Activated CD8-positive, alpha-beta memory T cell treated with anti-CD3 and anti-CD28 coated beads for 24 hours (primary cell): Measurements from ENCODE around the gene EFHC2.
"Not testable (repeated sequence)": the region's sequence is repeated elsewhere in the genome, so short reads cannot be mapped to it uniquely, and the experiment has no call there.

Experiments used
- DNase-seq: peaks from one replicate; pipeline ENCODE4 v3.0.0-alpha.2; 2020

EFHC2 gene

GRCh38 chrX:44225667-44226066 lies 117.8 kb downstream of the EFHC2 start:
- DNase-seq = no peak

DNA sequence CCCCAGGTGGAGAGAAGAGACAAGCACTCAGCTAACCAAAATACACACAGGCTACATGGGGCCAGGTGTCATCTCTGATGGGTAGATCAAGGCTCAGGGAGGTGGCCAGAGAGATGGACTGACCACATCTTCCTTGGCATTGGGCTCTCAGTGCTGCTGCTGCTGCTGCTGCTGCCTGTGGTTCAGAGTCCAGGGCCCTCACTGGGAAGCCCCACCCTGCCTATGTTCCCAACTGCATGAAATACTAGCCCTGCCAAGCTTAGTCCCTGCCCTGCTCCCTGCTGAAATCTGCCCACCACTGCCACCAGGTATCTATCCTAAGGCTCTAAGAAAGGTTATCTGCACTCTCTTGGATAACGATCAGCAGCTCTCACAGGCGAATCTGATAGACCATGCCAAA lies 118.7 kb downstream of the EFHC2 start:
- no peak for DNase-seq

DNA sequence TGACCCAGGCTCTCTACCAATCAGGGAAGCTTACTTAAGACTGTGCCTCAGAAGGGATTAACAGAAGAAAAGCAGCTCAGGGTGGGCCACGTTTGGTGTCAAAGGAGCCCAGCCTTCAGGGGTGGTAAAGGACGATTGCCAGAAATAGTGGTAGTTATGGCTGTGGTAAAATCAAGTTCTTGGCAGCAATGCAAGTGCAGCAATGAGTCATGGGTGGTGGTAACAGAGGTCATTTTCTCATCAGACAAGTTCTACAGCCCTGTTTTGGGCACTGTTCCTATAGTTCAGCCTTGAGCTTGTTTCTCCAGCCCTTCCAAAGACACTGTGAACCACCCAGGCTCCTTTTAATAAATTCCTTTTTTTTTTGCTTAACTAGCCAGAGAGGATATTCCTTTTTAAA lies 120.3 kb downstream of the EFHC2 start:
- no peak for DNase-seq

DNA sequence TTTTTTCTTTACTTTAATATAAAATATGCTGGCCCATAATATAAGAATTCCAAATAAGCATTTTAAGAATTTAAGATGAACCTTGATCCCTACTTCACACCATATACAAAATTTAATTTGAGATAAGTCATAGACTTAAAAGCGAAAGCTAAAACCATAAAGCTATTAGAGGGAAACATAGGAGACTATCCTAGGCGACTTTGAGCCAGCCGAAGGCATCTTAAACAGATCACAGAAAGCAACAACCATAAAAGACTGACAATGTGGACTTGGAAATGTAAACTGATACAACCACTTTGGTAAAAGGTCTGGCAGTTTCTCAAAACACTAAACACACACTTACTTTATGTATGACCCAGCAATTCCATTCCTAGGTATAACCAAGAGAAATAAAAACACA lies 125.0 kb downstream of the EFHC2 start:
- DNase-seq = no peak

- no peak for DNase-seq
Observed at GRCh38 chrX:44216171-44216570, 127.3 kb downstream of the EFHC2 start.

DNA sequence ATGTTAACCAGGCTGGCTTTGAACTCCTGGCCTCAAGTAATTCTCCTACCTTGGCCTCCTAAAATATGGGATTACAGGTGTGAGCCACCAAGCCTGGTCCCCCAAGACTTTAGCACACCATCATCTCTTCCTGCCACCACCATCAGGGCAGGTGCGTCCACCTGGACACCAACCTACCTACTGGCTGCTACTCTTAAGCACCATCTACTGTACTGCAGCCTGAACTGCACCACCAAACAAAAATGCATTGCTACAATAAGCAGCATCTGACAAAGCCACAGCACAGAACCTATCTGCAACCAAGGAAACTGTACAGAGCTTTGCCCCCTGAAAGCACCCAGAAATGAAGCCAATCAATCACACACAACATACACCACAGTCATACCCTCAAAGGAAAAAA lies 139.7 kb downstream of the EFHC2 start:
- DNase-seq = no peak

DNA sequence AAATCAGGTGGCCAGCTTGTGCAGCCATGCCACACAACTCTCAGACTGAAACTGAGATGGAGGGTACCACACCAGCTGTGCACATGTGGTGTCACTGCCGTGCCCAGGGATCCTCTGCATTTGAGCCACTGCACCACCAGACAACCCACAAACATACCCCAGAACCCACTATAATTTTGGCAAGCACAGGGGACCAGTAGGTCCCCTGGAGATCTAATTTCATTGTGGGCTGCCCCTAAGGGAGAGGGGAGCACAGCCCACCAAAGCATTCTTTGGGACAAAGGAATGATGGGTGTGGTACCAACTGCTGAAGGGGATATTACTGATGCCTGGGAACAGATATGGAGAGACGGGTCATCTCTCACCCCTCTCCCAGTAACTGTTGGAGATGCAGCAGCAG lies 140.9 kb downstream of the EFHC2 start:
- no peak for DNase-seq

DNA sequence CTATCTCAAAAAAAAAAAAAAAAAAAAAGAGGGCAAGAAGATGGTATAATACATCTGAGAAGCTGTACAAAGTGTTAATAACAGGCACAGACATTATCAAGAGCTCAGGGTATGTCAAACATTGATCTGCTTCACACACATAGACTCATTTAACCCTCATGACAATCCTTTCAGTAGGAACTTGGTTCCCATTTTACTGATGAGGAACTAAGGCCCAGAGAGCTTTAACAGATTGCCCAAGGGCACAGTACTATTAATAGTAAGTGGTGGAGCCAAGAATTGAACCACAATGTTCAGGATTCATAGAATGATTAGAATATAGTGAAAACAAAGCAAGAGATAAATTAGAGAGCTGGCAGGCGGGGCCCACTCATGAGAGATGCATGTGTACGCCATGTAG lies 154.4 kb downstream of the EFHC2 start:
- no peak for DNase-seq

DNA sequence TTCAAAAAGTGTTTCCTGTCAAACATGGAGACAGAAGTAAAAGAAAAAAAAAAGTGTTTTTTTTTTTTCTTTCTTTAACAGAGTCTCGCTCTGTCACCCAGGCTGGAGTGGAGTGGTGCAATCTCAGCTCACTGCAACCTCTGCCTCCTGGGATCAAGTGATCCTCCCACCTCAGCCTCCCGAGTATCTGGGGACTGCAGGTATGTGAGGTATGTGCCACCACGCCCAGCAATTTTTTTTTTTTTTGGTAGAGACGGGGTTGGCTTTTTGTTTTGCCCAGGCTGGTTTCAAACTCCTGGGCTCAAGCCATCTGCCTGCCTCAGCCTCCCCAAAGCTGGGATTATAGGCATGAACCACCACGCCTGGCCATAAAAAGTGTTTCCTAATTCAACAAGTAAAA lies 155.6 kb downstream of the EFHC2 start:
- not testable (repeated sequence) for DNase-seq

- DNase-seq = no peak
Observed at GRCh38 chrX:44183329-44183728, 160.1 kb downstream of the EFHC2 start.

- no peak for DNase-seq
Observed at GRCh38 chrX:44178274-44179053, 165.0 kb downstream of the EFHC2 start.

GRCh38 chrX:44175455-44175854 lies 168.0 kb downstream of the EFHC2 start:
- no peak for DNase-seq

GRCh38 chrX:44174061-44174460 lies 169.4 kb downstream of the EFHC2 start:
- DNase-seq = no peak

- DNase-seq = no peak
Observed at GRCh38 chrX:44173219-44173618, 170.3 kb downstream of the EFHC2 start.

GRCh38 chrX:44167116-44167515 lies 176.4 kb downstream of the EFHC2 start:
- DNase-seq = no peak

GRCh38 chrX:44162964-44163475 lies 180.5 kb downstream of the EFHC2 start:
- DNase-seq = no peak

DNA sequence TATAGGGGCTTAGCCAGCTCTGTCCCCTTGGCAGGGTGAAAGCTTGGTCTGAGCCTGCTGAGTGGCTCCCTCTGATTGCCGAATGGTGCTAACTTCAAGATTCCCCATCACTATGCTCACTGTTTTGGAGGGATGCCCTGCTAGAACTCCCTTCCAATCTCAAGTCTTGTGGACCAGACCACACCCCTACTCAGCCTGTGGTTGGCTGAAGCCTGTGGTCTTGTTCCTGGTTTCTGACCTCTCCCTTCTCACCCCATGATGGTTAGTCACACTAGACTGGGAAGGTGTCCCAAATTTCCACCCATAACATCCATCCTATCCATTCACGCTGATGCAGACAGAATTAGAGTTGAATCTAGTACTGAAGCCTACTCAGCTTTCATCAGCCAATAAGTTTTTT lies 185.6 kb downstream of the EFHC2 start:
- no peak for DNase-seq

DNA sequence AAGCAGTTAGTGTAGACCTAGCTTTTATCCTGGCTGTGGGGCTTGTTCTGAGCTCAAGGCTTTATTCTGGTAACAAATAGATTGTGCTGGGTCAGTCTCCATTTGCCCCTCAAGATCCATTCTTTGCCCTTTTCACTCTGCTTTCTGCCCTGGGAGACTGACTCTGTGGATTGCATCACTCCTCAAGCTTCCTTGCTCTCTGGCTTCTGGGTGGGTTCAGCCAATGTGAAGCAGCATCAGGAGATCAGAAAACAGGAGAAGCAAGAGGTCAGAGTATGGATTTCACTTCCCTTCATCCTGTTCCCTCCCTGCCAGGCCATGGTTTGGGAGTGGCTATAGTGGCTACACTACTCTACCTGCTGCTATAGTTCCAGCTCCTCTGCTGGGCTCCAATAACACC lies 186.2 kb downstream of the EFHC2 start:
- DNase-seq = no peak

DNA sequence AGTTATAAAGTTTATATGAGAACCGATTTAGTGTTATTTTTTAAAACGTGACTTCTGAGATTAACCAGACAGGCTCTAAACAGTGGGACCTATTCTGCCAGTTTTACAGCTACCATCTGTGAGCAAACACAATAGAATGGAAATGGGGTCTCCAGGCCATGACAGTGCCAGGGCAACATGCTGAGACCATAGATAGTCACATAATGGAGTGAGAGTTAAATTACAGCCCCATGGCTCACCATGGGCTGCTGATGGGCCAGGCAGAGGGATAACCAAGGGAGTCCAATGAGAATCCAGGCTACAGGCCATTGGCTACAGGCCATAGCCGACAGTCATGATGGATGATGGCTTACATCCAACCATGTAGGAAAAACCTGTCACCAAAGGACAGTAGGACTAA lies 186.7 kb downstream of the EFHC2 start:
- DNase-seq = no peak

GRCh38 chrX:44155126-44155525 lies 188.3 kb downstream of the EFHC2 start:
- no peak for DNase-seq

- no peak for DNase-seq
Observed at GRCh38 chrX:44152852-44153251, 190.6 kb downstream of the EFHC2 start.

GRCh38 chrX:44147130-44147529 lies 196.3 kb downstream of the EFHC2 start:
- DNase-seq = no peak

DNA sequence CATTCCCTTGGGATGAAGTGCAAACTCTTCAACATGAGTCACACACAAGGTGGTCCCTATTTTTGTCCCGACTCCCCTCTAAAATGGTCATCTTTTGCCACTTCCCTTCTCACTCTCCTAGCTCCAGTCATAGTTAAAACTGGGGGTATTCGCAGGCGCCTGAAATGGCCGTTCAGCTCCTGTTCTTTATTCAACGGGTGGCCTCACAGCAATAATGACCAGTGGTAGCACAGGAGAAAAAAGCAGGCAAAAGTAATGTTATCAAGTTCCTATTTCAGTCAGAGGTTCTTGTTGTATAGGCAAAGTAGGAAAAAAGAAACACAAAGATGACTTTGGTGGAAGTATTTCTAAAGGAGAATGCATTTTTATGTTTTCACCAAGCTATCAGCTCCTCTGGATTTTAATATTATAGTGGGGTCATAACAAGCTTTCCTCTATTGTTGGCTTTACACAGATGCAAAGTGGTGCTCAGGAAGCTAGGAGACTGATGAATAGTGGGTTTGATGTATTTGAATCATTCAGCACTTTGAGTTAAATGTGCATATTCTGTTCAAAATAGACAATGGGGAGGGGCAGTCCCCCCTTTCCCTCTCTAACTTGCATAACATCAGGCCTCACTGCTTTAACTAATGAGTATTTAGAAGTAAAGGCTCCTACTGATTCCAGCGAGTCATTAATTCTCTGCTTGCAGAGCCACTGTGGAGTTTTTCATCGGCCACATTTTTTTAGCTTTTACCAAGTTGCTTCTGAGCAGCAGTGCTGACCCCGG lies 199.1 kb downstream of the EFHC2 start:
- DNase-seq = no peak

- DNase-seq = no peak
Observed at GRCh38 chrX:44143061-44143602, 200.3 kb downstream of the EFHC2 start.
